A204.1 (cell line): ENCODE data around the gene ATG4A.

Experiments used
- FAIRE-seq: peaks from 2 replicates; lab custom pipeline; 2012; peaks lifted over from hg19 to GRCh38; lab: Jason Lieb, UNC

The ATG4A gene

DNA sequence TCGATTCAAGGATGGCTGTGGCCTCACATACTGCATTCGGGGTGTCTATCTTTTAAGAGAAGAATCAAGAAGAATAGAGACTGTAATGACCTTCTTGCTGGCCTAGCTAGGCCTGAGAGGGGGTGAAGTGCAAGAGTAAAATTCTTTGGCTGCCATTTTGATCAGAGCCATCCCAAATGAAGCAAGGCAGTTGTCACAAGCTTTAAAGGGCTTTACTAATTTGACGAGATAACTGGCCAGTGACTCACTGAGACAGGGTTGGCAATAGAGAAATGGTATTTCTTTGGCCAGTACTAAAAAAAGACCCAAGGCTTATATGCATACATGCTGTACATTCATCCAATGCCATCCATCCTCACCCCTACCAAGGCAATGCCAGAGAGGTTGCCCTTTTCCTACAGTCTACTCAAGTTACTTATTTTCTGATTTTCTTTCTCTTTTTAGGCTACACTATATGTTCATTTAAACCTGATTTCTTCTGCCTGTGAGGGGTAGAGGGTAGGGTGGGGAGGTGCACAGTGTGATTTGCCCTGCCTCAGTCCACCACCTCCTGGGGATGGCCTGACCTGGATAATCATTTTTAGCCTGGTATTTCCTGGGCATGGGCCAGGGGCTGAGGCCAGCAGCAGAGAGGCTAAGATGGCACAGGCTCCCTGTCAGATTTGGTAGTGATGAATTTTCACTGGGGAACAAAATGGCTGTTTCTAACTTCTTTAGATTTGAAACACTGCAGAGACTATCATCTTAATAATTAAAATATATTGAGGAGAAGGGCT, 32.2 kb downstream of the ATG4A start:
- no peak for FAIRE-seq

DNA sequence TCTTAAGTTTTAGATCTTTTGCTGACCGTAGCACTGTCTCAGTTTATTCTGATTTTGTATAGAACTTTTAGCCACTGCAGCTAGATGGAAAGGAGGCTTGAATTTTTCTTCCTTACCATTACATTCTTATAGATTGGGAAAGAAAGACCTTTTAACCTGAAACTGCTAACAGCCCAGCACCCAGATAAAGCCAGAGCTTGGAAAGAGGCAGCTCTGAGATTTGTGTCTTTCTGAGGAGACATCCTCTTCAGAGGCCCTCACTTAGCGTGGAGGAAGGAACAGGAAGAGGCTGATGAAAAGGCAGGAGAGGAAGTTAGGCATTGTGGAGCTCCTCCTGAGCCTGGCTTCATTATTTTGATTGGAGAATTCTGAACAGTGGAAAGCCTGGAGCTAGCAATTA, 35.1 kb downstream of the ATG4A start:
- no peak for FAIRE-seq

DNA sequence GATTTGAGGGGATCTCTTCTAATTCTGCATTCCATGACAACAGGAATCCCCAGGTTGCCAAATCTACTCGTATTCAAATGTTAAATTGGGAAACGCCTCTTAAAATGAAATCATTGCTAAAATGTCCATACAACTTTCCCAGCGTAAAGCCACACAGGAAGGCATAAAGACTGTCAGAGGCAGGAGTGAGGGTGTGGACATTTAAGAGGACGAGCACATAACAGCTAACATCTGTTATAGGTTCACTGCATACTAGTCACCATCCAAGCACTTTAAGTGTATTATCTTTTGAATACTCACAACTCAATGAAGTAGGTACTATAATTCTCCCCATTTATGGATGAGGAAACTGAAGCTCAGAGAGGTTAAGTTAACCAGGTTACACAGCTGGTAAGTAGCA, 35.6 kb downstream of the ATG4A start:
- FAIRE-seq, result no peak

DNA sequence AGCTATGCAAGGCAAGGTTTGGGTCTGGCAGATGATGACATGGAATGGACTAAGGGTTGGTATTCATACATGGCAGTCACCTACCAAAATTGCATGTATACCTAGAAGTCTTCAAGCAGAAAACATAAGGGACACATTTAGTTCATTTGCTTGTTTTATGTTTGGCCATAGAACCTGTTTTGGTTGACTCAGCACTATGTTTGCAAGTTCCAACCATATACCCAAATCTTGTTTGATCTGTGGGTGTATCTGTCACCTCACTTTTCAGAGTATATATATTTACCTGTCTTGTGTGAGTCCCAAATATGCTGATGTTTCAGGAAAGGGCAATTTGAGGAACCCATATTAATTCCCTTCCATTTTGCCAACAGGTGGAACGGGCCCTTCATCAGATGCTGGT, 39.3 kb downstream of the ATG4A start:
- no peak for FAIRE-seq

DNA sequence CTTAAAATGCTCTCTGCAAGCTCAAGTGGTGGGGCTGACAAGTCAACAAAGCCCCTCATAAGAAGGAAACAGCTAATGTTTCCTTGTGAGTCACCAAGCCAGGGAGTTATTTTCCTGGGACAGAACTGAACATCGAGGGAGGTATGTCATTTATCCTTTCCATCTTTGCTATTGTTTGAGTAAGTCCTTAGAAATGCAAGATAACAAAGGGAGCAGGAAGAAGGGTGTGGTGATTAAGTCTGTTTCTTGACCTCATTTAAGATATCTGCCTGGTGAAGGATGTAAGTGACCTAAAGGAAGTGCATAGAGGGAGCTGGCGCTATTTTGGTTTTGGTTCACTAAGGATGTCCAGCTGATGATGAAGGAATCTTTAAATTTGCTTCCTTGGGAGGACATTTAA, 39.9 kb downstream of the ATG4A start:
- no peak for FAIRE-seq

DNA sequence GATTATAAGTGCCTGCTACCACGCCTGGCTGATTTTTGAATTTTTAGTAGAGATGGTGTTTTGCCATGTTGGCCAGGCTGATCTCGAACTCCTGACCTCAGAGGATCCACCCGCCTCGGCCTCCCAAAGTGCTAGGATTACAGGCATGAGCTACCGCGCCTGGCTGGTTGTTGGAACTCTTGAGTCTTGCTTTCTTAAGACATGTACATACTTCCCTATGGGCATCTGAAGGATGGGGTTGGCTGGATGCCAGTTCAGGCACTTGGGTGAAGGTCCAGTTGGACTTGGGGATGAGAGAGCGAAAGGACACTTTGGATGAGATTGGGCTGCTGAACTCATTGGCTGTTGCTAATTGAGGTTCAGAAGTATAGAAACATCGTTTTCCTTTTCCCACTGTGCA, 40.5 kb downstream of the ATG4A start:
- no peak for FAIRE-seq

DNA sequence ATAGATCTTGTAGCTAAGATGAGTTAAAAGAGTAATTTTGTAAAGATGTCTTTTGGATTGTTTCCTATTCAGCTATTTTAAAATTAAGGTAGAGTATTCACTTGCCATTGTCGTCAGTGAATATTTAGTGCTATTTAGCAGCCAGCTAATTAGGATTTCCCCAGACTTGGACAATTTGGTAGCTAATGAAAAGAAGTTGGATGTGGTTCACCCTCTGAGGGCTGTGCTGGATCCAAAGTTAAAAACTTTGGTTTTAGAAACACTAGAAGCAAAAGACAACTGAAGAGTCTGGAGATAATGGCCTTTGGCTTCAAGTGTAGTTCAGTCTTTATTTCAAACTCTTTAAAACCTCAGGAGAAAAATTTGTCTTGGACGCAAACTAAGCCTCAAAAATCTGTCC, 41.3 kb downstream of the ATG4A start:
- no peak for FAIRE-seq

DNA sequence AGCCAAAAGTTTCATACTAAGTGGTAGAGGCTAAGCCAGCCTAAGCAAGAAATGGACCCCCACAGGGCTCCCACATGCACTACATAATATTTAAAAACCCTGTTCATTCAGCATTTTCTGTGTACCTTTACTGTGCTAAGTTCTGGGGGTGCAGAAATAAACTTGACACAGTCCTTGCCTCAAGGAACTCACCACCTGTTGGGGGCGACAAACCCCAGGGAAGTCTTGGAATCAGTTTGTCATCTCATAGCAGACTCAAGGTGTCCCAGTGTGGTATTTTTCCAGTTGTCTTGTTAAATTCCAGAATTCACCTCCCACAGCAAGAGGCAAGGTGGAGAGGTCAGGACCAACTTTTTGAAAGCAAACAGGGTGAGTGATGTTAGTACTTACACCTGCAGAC, 43.1 kb downstream of the ATG4A start:
- no peak for FAIRE-seq

DNA sequence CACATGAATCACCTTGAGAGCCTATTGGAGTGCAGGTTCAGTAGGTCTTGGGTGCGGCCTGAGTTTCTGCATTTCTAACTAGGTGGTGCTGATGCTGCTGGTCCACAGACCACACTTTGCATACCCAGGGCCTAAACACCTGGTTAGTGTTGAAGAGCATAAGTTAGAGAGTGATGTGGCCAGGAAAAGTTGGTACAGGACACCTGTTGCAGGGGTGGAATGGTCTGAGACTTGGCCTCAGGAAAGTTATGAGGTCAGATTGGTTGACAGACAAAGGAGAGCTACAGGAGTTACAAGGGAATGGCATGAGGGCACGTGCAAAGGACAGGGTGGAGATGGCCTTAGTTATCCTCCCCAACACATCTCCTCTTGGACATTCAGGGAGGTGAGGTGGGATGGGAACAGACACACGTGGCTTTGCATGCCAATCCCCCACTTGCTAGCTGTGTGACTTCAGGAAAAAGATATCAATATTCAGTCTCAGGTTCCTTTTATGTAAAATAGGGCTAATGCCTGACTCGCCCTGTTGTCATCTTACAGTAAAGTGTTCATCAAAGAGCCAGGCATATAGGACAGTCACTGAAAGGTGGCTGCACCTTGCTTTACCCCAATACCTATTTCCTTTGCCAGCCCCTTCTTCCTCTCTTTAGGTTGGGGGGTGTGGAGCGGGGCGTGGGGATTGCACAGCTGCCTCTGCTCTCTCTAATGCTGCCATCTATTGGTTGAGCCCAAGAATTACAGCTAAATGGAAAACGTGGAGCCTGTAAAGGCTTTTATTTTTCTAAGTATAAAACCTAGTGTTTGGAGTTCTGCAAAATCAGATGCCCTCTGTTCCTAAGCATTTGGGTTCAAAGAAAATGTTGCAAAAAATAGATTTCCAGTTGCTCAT, 47.5 kb downstream of the ATG4A start:
- no peak for FAIRE-seq

DNA sequence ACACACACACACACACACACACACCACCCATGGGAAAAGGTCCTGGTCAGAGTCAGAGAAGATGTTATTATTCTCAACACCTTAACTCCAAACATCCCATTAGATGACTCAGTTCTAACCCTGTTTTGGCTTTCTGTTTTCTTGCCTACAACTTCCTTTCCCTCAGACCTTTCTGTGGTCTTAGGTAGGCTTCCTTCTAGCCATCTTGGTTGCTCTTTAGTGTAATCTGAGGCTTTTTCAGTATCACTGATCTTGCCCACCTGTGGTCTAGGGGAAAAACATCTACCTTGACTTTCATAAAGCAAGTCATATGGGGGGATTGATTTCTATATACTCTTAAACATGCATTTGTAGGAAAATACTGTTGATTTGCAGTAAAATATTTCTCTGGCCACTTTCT, 56.9 kb downstream of the ATG4A start:
- FAIRE-seq, result no peak

DNA sequence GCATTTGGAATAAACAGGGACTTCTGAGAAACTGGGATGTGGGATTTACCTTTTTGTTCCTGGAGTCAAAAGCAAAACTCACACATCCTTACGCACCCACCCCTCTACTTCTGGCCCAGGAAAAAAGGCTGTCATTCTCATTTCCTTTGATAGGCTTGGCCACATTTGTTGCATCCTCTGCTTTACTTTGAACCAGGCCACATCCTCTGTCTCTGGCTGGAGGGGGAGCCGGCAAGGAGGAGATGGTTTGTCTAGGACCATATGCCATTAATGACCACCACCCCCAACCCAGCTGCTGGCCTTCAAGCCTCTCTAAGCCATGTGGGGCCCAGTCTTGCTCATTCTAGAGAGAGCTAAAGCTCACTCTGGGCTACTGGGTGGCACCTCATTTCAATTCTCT, 64.5 kb downstream of the ATG4A start:
- no peak for FAIRE-seq

DNA sequence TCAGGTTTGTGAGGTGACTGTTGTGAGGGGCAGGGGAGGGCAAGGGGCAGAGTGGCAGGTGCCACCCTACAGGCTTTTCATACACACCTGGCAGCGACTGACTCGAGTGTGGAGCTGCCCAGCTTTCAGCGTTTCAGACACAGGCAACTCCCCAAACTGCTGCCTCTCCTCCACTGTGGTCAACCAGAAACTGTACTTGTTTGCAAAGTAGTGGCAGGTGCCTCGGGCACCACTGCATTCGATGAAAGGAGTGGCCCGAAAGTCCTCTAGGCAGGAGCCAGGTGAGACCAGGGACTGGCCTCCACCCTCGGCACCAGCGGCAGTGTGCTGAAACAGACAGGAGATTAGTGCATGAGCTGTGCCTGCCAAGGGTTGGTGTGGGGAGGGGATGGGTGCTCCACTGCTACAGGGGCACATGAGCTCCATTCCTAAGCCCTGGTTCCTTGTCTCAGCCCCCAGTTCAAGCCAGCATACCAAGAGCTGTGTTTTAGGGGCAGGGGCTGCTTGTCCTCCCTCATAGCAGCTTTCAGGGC, 65.4 kb downstream of the ATG4A start:
- no peak for FAIRE-seq

DNA sequence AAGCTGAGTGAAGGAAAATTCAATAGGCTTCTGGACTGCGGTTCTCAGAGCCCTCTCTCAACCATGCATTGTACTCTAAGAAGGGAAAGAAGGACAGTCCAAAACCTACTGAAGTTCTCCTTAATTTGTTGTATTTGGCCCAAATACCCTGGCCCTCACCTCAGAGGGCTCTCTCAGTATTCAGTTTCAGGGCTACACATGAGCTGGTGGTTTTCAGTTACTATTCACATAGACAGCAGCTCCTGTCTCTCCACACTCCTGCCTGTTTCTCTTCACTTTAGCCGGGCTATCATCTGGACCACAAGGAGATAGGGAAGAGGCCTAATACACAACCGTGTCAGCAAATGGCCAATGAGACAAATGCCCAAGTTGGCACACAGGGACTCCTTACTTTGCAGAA, 66.0 kb downstream of the ATG4A start:
- no peak for FAIRE-seq

DNA sequence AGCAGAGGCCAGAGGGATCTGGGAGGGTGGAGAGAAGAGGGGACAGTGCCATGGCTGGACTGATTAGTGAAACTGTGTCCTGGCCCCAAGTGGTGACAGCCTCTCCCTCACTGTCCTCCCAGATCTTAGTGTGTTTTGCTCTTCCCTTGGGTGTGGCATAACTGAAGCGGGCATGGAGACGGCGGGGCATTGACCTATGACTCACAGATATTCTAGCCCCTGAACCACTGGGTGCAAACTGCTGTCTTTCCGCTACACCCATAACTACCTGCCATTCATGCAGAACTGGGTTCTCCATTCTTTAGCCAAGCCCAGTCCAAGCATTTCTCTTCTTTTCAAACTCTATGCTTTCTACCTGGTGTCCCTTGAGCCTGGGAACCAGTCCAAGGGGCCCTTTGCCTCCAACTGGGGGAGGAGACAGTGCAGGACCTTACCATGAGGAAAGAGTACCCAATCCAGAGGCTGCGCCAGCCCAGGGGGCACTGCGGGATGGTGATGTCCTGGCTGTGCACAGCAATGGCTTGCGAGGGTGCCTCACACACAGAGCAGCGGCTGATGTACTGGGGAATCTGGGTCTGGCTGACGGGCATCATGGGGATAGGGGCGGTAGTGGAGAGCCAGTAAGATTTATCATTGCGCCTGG, 67.6 kb downstream of the ATG4A start:
- no peak for FAIRE-seq

DNA sequence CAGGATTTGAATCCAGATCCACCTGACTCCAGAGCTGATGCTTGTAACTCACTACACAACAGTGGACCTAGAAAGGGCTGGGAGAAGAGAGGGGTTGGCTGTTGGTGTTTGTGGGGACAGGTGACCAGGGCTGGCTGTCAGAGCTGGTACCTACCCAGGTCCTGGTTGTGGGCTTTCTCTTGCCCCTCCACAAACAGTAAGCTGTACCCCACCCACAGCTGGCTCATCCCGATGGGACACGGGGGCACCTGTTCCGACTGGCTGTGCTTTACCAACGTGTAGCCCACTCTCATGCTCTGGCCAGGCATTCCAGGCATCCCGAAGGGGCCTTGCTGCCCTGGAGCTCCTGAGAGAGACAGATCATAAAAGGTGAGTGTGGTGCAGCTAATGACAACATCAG, 68.7 kb downstream of the ATG4A start:
- no peak for FAIRE-seq

DNA sequence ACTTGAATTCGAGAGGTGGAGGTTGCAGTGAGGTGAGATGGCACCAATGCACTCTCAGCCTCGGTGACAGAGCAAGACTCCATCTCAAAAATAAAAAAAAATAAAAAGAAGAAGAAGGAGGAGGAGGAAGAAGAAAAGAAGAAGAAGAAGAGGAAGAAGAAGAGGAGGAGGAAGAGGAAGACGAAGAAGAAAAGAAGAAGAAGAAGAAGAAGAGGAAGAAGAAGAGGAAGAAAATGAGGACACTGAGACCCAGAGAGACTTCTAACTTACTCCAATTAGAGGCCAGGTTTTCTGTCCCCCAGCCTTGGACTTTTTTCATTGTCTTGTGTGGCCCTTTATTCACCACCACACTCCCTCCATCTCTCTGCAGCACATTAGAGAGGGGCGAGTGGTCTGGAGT, 70.7 kb downstream of the ATG4A start:
- no peak for FAIRE-seq

DNA sequence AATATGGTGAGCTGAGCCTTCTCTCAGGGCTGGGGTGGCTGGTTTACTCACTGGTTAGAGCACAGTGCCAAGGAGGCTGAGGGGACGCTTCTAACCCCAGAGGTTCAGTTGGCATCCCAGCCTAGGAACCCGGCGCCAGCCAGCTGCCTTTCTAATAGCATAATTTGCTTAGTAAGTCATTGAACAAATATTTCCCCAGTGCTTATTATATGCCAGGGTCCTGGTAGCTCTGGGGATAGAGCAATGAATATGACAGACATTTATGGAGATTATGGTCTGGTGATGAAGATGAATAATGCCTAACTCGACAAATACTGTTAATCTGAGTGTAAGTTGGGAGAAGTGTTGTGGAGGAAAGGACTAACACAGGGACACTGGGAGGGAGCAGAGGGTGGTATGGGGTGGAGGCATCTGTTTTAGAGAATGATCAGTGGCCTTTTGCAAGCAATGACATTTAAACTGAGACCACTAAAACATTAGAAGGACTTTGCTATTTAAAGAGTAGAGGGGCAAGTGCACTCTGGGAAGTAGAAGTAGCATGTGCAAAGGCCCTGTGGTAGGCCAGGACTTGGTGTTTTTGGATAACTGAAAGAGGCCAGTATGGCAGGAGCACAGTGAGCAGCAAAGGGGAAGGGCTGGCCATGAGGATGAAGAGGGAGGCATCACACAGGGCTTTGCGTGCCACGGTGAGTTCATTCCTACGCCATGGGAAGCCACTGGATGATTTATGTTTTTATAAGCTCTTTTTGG, 71.9 kb downstream of the ATG4A start:
- FAIRE-seq, result no peak

DNA sequence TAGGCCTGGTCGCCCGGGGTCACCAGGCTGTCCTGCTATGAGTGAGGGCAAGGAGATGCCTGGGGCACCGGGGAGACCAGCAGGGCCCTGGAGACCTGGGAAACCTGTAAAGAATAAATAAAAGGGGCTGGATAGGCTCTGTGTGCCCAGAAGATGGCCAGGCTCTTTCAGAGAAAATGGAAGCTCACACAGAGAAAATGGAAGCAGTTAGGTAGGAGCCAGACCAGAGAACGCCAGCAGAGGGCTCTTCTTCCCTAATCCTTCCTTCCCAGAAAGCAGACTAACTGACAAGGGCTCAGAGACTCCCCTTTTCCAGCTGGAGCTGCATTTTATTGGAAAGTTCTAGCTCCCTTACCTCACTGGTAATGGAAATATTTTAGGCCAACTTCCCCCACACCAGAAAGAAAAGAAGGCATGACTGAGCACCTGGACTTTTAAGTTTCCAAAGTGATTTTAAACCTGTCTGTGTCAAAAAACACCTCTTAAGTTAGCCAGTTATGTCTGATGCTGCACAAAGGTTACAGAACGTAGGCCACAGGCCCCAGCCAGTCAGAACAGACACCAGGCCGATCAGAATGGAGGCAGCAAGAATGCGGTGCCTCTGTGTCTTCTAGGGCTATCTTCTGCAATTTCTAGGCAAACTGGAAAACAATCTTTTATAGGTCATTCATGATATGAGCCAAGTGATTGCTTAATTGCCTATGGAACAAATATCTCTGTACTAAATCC, 74.0 kb downstream of the ATG4A start:
- FAIRE-seq, result no peak

DNA sequence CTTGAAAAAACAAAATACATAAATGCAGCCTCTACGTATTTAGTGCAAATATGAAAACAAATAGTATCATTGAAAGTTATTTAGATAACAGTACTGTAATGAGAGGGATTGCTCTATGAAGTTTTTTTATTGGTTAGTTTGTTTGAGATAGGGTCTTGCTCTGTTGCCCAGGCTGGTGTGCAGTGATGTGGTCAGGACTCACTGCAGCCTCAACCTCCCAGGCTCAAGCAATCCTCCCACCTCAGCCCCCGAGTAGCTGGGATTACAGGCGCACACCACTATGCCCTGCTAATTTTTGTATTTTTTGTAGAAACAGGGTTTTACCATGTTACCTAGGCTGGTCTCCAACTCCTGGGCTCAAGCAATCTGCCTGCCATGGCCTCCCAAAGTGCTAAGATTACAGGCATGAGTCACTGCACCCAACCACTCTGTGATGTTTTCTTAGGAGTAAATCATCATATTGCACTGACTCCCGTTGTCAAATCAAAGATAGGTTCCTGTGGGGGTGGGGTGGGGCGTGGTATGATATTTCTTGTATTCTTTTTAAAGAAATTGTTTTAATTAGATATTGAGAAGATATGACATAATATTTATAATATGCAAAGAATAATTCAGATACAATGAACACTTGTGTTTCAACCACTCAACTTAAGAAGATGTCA, 75.8 kb downstream of the ATG4A start:
- FAIRE-seq, result no peak

DNA sequence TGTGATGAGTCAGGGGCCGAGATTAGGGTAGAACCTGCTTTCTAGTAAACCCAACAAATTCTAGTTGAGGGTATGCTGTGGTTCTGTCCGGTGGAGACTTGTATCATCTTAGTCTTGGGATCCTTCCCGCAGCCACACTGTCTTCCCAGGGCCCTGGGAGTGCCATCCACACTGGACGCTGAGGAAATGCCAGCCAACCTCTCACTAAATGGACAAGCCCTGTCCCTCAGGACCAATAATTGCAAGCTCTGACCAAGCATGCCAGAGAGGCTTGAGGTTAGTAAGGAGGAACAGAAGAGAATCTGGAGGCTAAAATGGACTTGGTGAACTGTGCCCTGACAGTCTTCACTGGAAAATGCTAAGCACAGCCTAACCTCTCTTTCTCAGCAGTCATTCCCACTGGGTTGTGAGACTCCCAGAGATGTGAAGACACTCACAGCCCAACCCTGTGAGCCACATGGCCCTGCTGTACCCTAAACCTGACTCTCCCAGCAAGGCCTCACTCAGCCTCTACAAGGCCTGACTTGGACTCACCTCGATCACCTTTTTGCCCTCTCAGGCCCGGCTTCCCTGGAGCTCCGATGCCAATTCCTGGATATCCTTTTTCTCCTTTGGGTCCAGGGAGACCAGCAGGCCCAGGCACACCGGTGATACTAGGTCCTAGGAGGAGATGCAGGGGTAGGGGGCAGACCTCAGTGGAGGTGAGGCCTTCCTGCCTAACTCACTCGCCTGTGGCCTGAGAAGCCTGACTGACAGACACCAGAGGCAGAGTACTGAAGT, 77.6 kb downstream of the ATG4A start:
- FAIRE-seq, result no peak
